Inflammatory macrophage (primary cell): ENCODE results near the gene ALG14.
"Not testable (repeated sequence)": the region's sequence is repeated elsewhere in the genome, so short reads cannot be mapped to it uniquely, and the experiment has no call there.

Source experiments
- DNase-seq, 2 donors: peaks; one replicate each; pipeline ENCODE4 v3.0.0-alpha.2; 2020 to 2022

The ALG14 gene

DNA sequence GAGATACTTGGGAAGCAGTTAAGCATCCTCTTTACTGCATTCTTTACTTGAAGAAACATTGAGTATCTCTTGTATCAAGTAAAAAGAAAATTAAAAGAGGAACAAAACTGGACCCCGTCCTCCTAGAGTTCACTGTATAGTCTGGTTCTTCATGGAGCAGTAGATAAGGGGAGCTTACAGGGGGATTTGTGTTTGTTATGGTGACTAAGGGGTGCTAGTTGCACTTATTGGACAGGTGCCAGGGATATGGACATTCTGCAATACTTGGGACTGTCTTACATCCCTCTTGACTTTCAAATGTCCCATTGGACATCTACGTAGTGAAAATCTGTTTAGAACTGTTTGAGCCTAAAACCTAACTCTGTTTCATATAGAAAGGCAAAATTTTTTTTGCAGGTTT, 67.2 kb downstream of the ALG14 start:
- DNase-seq: no peak

- DNase-seq: no peak
These were observed 68.7 kb downstream of the ALG14 start for GRCh38 chr1:95004013-95004412.

GRCh38 chr1:95003433-95003738, 69.4 kb downstream of the ALG14 start:
- DNase-seq: no peak

DNA sequence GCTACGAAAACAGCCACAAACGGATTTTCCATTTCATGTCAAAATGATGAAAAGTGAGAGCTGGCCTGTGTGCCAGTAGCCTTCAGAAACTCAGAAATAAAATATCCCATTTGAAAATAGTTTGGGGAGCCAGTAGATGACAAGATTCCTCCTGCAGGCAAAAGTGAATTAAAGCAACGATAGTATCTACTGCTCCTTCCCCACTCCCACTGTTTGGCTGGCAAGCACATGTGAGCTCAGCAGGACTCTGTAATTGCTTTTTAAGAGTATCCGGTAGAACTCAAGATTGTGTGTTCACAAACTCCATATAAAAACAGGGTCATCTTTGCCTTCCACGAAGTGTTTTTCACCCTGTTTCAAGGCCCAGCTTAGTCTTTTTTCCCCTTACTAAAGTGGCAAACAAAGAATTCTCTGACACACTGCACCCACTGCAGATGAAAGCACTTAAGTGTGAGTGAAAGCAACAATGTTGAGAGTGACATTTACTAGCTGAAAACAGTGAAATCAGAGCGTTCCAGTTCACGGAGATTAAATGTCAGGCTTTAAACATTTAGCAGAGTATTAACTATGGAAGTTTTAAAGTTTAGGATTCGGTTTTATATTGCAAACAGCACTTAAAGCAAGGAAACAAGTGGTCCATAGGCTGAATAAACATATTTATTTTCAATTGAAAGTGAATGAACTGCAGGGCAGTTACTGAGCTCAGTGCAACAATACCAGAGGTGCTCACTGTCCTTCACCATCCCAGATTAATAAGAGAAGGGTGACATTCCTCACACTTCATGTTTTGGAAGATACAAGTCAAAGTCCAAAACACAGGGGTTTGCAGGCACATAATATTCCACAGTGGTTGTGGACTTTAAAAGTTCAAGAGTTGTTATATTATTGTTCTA, 70.0 kb downstream of the ALG14 start:
- no peak for DNase-seq

DNA sequence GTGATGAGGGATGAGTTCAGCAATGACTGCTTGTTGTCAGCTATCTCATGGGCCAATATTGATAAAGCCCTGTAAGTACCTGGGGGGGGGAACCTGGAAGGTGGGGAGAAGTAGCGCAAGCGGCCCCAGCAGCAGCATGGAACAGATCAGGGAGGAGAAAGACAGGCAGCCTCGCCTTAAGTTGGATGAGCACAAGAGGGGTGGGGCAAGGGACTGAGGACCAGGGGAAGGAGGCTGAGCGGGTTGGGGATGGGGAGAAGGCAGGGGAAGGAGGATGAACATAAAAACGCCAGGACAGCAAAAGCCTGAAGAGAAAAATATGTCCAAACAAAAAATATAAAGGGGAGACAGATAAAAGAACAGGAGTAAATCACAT, 70.6 kb downstream of the ALG14 start:
- no peak for DNase-seq

GRCh38 chr1:94999456-95000131, 73.2 kb downstream of the ALG14 start:
- DNase-seq: no peak

GRCh38 chr1:94998748-94999147, 74.0 kb downstream of the ALG14 start:
- no peak for DNase-seq

- DNase-seq: no peak
These were observed 74.6 kb downstream of the ALG14 start for GRCh38 chr1:94998114-94998513.

- DNase-seq: not testable (repeated sequence)
These were observed 77.2 kb downstream of the ALG14 start for GRCh38 chr1:94995536-94995935.

GRCh38 chr1:94994805-94995204, 77.9 kb downstream of the ALG14 start:
- DNase-seq: no peak

DNA sequence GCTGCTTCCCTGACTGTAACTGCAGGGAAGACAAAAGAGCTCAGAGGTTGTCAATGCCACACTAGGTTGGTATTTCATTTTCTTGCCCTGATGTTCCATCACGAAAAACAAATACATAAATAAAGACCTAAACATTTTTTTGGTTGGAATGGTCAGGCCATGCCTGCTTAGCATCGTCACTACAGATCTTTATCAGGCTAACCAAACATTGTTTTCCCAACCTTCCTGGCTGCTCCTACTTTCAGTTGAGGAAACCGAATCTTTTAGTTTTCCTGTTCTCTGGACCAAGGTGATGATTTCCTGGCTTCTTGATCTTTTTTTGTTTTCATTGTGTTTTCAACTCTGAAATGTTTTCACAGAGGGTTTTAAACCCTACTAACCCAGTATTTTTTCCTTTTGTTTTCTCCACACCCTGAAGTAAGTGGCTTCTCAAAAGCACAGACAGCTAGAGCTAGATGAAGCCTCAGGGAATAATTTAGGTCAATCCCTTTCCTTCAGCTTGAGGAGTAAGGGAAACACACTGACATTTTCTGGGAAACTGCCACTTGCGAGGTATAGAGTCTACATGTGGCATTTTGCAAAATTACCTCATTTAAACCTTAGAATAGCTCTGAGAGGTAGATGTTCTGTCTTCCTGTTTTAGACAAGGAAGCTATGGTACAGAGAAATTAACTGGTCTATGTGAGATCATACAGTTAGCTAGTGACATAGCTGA, 78.7 kb downstream of the ALG14 start:
- no peak for DNase-seq

- no peak for DNase-seq
These were observed 79.7 kb downstream of the ALG14 start for GRCh38 chr1:94992863-94993563.

GRCh38 chr1:94992161-94992560, 80.6 kb downstream of the ALG14 start:
- DNase-seq: no peak

DNA sequence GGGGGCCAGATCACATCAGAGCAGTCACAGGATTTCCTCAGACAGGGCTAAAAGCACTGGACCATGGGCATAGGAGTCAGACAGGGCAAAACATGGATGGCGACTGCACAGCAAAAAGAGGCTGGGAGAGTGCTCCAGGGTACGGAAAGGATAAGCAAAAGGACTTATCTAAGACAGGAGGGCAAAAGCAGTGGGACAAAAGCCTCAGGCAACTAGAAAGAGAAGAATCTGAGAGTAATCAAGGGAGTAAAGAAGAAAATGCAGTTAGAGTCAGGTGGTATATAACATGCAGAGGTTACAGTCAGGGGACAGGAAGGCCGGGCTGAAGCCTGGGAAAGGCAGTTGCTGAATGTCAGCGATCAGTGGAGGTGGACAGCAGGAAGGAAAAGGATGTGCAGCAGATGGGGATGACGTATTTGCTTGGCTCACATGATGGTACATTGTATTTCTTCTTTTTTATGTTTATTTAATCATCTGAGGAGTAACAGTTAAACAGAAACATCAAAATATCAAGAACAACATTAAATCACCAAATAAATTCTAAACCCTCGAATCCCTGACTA, 82.8 kb downstream of the ALG14 start:
- no peak for DNase-seq

GRCh38 chr1:94989398-94989797, 83.4 kb downstream of the ALG14 start:
- DNase-seq: no peak

DNA sequence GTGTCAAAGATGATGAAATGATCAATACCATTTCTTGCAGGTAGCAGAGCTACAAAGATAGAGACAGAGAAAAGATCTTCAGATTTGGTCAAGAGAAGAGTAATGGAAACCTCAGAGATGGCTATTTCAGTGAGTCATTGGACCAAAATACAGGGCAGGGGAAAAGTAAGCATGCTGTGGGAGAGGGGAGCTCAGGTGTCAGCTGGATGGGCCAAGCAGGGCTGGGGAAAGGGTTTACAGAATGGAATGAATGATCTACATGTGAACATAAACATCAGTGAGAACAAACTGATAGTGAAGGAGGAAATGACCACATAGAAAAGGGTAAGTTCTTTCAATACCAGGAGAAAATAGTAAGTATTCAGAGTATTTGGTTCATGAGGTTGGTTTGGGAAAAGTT, 84.4 kb downstream of the ALG14 start:
- no peak for DNase-seq

DNA sequence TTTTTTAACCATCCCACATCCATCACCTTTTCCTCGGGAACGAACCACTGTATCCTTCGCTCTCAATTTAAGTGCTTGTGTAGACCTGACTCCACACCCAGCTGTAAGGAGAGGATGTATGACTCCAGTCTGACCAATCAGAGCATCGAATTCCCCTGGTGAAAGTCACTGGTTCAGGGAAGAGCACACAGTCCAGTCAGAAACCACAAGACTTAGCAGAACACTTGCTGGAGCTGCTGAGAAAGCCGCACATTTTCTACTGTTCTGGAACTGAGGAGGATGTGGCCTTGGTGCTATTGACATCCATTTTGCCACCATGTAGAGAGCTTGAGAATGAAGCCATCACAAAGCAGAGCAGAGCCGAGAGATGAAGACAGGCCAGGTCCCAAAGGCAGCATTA, 86.0 kb downstream of the ALG14 start:
- DNase-seq: no peak

DNA sequence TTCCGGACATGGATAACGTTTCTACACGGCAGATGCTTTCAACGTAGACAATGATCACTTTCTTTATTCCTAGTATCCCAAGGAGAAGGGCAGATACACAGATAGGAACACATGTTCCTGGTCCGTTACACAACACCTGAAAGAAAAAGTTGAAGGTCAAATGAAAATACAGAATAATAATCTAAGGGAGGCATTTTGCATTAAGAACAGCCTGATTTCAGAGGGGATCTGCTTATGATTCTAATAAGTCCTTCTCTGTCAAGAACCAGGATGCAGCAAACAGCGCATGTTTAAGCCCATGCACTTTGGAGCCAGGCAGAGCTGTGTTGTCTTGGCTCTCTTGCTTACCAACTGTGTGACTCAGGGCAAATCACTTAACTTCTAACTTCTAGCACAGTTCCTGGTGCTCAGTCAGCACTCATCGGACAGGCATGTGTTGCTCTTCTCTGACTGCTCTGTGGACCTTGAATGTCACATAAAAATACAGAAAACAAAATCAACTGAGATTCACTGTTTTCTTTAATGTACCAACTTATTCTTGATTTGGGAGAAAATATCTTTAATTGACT, 89.5 kb downstream of the ALG14 start:
- DNase-seq: no peak

- DNase-seq: no peak
These were observed 90.4 kb downstream of the ALG14 start for GRCh38 chr1:94982398-94982797.

DNA sequence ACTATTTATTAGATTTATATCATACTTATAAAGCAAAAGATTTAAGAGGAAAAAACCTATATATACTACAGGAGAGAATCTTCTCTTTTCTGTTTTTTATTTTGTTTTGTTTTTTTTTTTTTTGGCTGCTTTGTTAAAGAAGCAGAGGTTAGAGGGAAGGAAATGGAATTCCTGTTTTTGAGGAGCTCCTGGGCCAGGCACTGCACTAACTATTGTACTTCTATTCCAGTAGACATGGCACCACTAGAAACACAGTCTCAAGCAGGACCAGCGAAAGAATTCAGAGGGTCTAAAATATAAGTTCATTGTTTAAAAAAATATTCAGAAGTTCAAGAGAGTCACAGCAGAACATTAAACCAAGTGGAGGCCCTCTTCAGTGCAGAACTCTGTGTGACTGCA, 91.2 kb downstream of the ALG14 start:
- DNase-seq: no peak

DNA sequence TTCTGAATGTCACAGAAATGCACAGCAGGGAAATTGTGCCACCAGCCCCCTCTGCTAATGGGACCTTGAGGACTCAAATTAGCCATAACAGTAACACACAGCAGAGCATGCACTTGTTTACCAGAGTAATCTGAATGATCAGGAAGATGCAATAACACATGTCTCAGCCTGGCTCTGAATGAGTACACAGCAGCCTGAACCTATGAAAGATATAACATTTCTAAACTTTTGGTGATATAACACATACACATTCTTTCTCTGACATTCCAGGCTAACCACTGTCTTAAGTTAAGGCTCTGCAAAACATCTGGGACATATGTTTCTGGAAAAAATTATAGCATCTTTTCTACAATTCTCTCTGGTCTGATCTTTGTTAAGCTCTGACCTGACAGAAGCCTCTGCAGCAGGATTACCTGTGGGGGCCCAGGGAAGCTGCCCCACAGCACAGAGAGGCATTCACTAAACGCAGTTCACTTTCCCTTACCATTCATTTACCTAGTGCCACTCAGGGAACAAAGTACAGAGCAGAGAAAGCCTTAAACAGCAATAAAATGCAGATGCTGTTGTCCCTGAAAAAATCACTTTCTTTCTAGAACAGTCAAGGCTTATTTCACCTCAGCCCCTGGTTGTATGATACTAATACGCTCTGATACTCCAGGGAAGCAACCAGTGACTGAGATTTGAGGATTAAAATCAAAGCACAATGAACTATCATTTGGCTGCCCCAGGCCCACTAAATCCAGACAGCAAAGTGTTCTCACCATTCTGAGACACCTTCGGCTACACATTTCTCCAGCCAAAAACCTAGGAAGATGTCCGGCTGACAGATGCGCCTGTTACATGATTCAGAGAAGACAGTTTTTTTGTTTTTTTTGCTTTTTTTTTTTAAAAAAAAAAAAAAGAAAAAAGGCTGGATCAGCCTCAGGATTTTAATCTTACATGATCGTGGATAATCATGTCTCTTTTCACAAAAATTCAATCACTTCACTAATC, 91.9 kb downstream of the ALG14 start:
- no peak for DNase-seq
